Measurements from ENCODE around the gene PTPRE.

- TF ChIP-seq CTCF (IDR thresholded peaks at IDR 0.05) (no peak), POLR2A (IDR thresholded peaks at IDR 0.05) (no peak)
Measured at GRCh38 chr10:128058750-128059134, 151.8 kb downstream of the PTPRE start.
